GM18867 (cell line): ENCODE measurements around the gene ADAMTSL2.

Experiments
- ATAC-seq: cut with Tn5 transposase; IDR thresholded peaks from one replicate; pipeline ENCODE4 v1.9.1; 2021; ENCODE audit warnings: mild to moderate bottlenecking, moderate library complexity; ENCODE audit not compliant: unreplicated experiment

Gene ADAMTSL2

DNA sequence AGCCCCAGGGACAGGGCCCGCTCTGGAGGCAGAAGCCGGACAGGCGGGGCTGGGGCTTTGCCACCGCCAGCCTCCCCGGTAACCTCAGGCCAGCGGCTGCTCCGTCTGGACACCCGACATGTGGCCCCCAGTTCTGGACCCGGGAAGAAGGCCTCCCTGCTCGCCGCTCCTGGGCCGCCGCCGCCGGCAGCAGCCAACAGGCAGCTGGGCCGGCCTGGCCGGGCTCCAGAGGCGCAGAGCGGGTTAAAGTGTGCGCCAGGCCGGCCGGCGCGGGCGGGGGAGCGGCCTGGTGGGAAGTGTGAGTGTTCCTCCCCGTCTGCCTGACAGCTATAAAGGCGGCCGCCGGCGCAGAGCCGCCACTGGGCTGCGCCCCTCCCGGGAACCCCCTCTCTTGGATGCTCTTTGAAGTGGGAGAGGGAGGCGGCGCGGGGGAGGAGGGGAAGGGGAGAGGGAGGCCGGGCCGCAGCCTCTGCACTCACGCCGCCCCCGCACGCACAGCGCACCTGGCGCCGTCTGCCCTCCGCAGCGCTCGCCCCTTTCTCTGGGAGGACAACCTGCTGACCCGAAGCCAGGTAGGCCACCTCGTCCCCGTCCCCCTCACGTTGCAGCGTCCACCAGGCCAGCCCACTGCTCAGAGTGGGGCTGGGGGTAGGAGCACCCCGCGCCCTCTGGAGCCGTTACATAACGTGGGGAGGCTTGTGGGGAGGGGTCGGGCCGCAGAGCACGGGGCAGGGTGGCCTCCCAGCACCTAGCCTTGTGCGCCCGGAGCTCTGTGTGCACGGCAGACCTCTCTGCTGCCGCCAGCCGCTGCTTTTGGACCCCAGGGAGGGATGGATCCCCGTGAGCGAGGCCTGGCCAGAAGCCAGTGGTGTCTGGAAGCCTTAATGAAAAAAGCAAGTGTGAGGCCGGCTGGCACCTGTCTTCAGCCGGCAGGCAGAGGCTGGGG, at the start of gene ADAMTSL2:
TSS of gene ADAMTSL2 (plus strand) at position 359 of the 946 bp plus-strand sequence. CDS start 2,009 bp downstream, outside the sequence.
- no peak for ATAC-seq

DNA sequence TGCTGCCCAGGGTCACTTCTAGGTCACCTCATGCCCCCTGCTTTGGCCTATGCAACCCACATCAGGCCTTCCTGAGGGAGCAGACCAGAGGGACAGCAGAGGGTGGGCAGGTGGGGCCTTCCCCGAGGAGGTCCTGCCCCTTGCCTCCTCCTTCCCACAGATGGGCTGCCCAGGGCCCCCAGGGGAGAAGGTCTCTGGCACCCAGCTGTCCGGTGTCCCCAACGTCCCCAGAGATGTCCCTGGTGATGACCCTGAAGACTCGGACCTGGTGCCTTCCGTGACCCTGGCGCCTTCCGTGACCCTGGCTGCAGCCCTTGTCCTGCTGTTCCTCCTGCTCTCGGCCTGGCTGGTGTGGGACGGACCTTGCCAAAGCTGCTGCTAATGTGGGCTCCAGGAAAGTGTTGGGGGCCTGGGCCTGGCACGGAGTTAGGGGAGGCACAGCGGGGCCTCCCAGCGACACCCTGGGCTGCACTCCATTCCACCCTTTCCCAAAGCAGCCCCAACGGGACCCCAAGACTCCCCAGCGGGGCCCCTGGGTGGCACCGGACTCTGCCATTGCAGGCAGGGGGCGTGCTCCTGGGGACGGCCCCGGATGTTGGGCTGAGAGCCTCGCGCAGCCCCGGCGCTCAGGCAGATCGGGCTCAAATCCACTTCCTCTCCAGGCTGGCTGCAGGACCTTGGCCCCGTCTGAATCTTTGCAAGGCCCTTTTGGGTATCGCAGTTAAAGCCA, 48.8 kb upstream of the ADAMTSL2 start:
- ATAC-seq: no peak

DNA sequence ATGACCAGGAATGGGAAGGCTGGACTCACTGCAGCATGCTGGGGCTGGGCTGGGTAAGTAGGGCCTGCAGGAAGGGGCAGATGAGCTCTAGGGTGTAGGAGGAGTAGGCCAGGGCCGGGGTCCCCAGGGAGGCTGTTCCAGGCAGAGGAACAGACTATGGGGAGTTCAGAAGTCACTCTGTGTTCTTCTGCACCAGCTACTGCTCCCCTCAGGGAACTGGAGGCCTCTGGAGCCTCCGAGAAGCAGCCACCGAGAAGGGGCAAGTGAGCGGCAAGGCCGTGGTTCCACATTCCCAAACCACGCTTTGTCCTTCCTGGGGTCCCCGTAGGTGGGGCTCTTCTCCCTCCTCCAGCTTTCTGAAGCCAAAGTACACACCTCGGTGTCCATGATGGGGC, 47.2 kb upstream of the ADAMTSL2 start:
- no peak for ATAC-seq

DNA sequence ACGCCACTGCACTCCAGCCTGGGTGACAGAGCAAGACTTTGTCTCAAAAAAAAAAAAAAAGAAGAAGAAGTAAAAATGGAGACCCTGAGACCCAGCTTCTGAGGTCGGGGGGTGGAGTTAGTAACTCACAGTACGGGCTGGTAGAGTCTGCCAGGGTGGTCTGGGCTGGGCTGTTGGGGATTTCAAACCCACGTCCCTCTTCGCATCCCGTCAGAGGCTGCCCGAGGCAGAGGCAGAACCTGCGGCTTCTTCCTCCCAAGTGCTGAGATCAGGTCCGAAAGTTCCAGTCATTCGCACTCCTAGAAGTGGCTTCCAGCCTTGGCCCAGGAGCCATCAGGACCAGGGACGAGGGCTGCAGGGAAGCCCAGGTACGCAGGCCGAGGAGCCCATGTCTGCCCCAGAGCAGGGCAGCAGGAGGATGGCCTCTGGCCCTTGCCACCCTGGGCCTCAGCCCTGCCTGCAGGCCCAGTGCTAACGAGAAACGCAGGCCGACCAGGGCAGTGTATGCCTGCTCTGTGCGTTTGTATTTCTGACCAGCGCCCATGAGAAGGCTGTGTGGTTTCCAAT, 45.7 kb upstream of the ADAMTSL2 start:
- ATAC-seq: no peak

DNA sequence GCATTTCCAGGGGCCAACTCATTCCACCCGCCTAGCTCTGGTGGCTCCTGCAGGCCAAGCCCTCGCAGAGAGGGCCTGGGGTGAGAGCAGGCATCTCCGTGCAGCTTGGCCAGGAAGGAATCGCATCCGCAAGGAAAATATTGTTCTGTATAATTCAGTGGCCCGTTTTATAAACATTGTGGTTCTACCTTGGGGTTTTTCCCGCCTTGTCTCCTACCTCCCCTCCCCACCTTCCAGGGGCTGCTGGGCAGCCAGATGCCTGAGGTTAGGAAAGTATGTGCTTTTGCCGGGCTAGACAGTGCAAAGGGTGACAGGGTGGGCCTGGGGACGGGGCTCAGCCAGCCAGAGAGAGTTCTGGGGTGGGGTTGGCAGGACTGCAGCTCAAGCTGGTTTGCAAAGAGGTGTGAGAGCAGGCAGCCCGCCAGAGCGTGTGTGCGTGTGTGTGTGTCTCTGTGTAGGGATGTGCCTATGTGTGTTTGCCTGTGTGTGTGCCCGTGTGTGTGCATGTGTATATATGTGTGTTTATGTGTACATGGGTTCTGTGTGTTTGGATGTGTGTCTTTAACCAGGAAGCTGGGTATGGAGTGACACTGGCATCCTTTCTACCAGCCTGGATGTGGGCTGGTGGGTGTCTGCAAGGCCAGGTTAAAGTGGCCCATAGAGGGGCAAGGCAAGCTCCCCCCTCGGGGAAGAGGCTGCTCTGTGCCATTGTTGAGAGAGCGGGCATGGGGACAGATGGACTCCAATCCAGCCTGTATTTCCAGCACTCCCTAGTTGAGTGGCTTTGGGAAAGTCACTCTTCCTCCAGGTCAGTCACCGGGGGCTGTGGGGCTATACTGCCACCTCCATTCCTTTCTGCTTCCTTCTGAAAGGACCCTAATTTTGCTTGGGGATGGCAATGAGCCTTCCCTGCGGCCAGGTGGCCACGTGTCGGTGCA, 45.0 kb upstream of the ADAMTSL2 start:
- no peak for ATAC-seq

DNA sequence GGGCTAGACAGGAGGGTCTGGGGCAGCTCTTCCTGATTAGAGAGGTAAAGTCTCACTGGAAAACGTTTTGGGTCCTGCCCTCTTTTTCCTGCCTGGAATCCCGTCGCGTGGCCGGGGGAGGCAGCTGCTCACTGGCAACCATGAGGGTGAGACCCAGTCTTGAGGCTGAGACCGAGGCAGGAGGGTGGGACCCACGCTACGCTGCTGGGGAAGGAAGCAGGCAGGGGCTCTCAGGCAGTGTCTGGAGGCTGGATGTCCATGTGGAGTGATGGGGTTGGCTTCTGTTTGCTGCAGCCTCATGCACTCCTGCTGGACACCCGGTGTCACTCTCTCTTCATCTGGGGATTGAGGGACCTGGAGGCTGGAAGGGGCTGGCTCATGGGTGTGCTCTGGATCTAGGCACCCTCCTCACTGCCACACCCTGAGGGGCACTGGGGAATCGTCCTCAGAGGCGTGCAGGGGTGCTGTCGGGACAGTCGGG, 44.3 kb upstream of the ADAMTSL2 start:
- ATAC-seq: no peak

DNA sequence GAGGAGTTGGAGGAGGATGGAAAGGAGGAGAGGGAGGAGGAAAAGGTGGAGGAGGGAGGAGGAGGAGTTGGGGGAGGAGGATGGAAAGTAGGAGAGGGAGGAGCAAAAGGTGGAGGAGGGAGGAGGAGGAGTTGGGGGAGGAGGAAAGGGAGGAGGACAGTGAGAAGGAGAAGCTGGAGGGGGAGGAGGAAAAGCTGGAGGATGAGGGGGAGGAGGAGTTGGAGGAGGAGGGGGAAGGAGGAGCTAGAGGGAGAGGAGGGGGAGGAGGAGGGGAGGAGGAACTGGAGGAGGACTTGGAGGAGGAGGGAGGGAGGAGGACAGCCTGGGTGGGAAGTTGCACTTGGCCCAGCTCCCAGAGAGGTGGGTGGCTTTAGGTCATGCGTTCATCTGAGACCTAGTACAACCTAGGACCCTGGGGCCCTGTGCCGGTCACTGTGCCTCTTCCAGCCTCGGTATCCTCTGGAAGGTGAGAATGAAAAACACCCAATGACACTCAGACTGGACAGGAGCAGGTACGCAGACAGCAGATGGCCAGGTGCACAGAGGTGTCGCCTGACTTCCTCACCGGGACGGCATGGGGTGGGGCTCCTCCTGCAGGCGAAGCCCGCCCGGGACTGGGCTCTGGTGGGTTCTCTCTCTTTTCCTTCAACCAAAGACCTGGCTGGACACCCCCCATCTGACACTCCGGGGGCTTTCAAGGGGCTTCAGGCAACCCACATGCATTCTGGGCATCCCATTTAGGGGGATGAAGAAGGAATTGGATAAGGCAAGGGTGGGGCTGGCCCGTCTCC, 43.4 kb upstream of the ADAMTSL2 start:
- no peak for ATAC-seq

DNA sequence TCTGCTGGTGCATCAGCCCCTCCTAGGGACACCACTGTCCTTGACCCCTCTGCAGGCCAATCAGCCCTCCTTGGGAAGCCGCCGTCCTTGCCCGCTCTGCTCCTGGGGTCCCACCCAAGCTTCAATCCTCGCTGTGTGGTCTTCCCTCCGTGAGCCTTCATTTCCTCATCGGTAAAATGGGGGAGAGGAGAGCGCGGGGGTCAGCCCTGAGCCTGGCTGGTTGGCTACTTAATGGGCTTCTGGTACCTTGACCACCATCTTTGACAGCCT, 42.9 kb upstream of the ADAMTSL2 start:
- no peak for ATAC-seq

DNA sequence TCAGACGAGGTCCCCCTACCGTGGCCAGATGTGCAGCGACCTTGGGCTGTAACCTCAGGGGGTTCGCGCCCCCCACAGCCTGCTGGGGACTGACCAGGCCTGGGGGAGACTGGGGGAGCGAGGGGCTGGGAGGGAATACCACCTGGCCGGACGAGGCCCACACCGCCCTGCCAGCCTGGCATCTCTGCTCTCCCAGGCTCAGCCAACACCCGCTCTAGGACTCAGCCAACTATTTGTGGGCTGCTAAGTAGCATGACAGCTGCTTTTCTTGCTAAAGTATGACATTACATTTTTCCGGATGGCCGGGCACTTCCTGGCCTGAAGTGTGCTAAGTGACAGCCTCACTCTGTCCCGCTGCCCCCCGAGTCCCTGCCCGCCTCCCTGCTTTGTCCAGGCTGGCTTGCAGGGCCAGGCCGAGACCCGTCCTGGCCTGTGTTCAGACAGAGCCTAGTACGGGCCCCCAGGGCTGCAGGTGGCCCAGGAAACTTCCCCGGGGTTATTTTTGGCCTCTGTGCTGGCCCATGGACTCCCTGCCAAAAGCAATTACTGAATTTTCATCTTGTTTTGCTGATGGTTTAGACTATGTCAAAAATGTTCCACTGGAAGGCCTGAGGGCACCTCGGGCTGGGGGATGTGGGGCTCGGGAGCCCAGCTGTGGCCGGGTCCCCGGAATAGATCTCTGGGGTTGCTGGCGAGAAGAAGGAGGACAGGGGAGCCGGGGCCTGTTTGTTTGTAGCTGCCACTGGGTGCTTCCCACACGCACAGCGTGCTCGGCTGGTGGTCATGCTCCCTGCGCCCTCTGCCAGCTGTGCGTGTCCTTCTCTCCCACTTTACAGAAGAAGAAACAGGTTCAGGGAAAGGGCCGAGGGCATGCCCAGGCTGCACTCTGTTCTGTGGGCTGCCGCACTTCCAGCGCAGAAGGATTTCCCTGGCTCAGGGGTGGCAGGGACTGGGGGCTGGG, 42.2 kb upstream of the ADAMTSL2 start:
- ATAC-seq: no peak

DNA sequence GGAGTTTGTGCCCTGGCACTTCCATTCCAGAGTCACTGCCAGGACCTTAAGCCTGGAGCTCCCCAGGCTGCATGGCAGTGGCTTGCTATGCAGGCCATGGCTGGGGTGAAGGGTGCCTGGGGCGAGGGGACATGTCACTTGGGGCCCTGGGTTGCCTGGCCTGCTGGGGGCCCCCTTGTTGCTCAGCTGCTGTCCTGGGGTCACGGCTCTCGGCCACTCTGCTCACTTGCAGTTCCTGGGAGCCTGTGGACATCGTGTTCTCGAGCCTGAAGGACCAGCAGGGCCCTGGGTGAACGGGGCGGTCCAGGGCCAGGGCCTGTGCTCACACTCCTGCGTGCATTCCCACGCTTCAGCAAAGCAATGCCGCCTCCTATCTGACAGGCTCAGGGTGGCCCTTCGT, 41.1 kb upstream of the ADAMTSL2 start:
- no peak for ATAC-seq

DNA sequence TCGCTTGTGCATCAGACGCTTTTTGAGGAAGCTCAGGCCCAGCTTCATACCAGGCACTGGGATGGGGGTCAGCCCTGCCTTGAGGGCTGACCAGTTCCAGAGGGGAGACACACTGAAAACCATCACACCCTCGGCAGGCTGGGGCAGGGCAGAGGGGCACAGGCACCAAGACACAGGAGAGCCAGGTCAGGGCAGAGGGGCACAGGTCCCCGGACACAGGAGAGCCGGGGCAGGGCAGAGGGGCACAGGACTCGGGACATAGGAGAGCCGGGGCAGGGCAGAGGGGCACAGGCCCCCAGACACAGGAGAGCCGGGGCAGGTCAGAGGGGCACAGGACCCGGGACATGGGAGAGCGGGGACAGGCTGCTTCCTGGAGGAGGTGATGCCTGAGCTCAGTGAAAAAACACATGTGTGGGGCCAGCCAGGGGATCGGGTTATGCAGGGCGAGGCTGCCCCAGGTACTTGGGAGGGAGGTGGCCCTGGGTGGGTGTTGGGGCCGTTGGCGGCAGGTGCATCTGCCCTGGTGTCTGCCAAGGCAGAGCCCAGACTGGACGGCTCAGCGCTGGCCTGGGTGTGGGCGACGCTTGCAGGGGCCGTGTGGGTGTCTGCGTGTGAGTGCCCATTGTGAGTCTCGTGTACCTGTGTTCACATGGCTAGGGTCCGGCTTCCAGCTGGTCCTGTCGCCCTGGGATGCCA, 40.5 kb upstream of the ADAMTSL2 start:
- ATAC-seq: no peak

DNA sequence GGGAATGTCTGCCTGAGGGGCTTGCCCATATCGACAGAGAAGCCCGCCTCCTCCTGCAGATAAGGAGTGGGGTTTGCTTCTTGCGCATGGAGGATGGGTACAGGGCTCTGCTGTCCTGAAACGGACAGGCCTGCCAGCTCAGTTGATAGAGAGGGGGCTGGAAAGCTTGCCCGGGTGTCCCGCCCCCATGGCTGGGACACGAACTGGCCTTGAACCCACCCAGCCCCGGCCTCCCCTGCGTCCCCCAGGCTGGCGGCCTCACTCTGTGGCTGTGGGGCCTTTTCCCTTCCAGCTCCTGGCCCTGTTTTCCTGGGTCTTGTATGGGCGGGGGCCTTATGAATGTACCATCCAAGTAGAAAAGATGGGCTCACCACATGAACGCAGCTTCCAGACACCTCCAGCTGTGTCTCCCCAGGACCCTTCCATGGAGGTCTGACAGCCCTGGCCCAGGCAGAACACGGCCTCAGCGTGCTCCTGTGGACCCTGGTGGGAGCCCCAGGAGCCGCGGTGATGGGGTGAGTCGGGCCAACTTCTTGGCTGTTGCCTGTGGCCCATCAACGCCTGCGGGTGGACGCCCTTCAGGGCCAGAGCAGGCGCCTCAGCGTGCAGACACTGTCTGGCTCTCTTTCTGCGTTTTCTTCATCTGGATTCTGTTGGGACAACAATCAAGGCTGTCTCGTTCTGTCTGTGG, 39.7 kb upstream of the ADAMTSL2 start:
- ATAC-seq: no peak

DNA sequence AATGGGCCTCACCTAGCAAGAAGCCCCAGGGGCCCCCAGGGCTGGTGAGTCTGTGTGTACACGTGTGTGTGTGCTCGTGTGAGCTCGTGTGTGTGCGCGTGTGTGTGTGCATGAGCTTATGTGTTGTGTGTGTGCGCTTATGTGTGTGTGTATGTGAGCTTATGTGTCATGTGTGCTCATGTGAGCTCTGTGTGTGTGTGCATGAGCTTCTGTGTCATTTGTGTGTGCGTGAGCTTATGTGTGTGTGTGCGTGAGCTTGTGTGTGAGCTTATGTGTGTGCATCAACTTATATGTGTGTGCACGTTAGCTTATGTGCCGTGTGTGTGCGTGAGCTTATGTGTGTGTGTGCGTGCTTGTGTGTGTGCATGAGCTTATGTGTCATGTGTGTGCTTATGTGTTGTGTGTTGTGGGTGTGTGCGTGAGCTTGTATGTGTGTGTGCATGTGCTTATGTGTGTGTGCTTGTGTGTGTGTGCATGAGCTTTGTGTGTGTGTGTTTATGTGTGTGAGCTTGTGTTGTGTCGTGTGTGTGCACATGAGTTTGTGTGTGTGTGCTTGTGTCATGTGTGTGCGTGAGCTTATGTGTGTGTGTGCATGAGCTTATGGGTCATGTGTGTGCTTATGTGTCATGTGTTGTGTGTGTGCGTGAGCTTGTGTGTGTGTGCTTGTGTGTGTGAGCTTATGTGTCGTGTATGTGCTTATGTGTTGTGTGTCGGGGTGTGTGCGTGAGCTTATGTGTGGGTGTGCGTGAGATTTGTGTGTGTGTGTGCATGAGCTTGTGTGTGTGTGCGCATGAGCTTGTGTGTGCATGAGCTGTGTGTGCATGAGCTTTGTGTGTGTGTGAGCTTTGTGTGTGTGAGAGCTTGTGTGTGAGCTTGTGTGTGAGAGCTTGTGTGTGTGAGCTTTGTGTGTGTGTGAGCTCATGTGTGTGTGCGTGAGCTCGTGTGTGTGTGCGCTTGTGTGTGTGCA, 38.9 kb upstream of the ADAMTSL2 start:
- no peak for ATAC-seq

DNA sequence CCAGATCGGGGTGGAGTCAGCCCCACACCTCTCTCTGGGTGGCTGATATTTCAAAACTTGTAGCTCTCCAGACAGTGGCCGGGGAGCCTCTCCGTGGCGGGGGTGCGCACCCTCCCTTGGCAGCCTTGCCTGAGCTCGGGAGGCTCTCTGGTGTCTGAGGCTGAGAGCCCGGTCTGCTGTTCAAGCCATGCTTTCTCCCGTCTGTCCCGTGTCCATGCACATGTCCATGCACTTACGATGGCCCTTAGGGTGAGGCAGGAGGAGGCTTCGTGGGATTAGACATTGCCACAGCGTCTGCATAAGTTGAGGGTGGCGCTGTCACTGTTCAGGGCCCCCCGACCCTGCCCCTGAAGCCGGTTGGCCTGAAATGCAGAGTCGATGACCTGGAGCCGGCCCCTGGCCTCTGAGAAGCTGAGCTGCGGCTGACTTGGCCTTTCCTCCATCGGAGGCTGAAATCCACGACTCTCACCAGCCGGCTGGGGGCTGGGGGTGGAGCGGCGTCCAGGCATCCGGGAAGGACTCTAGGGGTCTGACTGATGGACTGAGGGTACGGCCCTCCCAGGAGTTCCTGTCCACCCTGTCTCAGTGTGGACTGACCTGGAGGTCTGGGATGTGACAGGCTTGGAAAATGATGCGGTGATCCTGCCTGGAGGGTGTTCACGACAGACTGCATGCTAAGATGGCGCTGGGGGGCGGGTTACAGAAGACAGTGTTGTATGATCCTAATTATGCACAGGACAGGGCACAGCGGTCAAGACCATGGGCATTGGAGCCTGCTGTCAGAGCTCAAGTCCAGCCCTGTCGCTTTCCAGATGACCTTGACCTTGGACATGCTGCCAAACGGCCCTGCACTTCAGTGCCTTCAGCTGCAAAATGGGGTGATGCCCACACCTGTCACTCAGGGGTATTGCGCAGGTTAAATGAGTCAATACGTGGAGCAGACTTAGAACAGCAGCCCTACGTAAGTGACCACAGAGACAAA, 37.4 kb upstream of the ADAMTSL2 start:
- no peak for ATAC-seq
